Fibroblast of pulmonary artery (primary cell): ENCODE data around the gene SHROOM3.
A peak's percentile ranks its signal among the peaks of the same experiment; 100 is the strongest.
"Not testable (repeated sequence)": the region's sequence is repeated elsewhere in the genome, so short reads cannot be mapped to it uniquely, and the experiment has no call there.

Source experiments
- DNase-seq: peaks from one replicate; pipeline ENCODE4 v3.0.0-alpha.2; 2010; ENCODE audit warnings: low read depth
- H3K4me3 ChIP-seq: replicated peaks from 2 replicates; pipeline ENCODE4 v1.5.1; 2011; ENCODE audit warnings: low read depth, mild to moderate bottlenecking, control low read depth, low read length, moderate library complexity
- TF ChIP-seq, protein P1 (sequence below): IDR thresholded peaks from 2 replicates; pipeline ENCODE4 v1.5.1; 2011; ENCODE audit warnings: mild to moderate bottlenecking, control low read depth, low read length, inconsistent platforms; ENCODE audit errors: missing control alignments

Gene SHROOM3

DNA sequence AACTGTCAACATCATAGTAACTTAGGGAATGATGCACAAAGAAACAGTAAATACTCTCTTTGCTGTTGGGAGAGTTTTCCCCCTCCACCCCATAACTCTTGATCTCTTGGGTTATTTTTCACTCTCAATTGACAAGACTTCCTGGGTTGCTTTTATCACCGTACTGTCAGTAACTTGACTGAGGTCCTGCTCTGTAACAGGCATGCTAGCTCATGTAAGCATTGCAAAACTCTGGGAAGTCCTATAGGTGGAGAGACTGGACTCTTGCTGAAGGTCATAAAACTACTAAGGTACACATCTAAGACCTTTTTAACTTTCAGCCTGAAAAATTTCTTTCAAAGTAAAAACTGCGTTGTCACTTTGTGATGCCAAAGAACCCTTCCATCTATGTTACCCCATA, 10.9 kb downstream of the SHROOM3 start:
- no peak overlapping the region for H3K4me3 ChIP-seq
- DNase-seq = no peak
- TF ChIP-seq, protein P1, sequence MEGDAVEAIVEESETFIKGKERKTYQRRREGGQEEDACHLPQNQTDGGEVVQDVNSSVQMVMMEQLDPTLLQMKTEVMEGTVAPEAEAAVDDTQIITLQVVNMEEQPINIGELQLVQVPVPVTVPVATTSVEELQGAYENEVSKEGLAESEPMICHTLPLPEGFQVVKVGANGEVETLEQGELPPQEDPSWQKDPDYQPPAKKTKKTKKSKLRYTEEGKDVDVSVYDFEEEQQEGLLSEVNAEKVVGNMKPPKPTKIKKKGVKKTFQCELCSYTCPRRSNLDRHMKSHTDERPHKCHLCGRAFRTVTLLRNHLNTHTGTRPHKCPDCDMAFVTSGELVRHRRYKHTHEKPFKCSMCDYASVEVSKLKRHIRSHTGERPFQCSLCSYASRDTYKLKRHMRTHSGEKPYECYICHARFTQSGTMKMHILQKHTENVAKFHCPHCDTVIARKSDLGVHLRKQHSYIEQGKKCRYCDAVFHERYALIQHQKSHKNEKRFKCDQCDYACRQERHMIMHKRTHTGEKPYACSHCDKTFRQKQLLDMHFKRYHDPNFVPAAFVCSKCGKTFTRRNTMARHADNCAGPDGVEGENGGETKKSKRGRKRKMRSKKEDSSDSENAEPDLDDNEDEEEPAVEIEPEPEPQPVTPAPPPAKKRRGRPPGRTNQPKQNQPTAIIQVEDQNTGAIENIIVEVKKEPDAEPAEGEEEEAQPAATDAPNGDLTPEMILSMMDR = no peak

DNA sequence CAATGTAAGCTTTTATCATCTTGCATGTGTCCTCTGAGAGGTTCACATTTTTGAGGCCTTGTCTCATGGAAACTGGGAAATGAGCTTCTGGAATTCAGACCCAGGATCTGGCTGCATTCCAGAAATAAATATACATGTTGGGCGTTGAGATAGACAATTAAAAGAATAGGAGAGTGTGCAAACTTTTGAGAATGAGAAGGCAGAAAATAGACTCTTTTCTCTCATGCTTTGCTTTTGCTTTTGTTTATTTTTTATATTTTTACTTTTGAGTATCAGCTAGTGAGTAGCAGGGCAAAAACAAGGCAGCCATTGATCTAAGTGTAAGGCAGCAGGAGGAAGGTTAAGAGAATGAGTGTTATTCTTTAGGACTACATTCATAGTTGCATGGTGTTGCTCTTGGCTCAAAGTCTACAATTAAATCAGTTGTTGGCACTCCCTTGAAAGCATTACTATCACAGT, 12.4 kb downstream of the SHROOM3 start:
- DNase-seq = peak; percentile 67
- TF ChIP-seq, protein P1 = no peak
- no peak overlapping the region for H3K4me3 ChIP-seq

DNA sequence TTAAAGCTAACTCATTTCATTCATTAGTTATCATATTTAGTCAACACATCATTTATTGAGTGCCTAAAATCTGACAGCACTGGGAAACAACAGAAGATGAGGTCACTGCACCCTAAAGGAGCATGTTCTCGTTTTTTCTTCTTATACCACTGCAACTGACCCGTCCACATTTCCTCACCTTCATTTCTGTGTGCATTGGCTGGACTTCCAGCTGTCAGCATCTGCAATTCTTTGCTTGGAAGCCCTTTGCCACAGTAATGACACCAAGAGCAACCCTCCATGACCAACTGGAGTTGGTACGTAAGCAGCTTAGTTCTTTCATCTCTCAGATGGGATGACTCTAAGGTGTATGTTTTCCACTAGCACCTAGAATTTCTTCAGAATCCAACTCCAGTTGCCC, 13.2 kb downstream of the SHROOM3 start:
- no peak for DNase-seq
- TF ChIP-seq, protein P1 = no peak
- no peak overlapping the region for H3K4me3 ChIP-seq

DNA sequence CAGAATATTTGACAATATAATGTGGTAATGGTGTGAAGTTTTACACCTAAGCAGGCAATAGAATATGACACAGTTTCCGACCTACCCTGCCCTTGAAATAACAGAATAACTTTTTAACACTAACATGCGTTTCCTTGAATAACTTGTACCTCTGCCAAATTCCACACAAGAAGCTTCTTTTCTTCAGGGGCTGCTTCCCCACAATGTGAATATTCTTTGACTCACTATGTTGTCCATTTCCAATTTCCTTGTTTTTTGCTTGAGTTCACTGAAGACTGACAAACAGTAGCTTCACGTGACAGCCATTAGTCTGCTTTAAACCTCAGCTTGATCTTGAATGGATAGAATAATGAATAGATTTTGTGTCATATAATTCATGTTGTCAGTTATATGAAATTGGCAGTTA, 14.3 kb downstream of the SHROOM3 start:
- no peak overlapping the region for H3K4me3 ChIP-seq
- TF ChIP-seq, protein P1 = no peak
- DNase-seq = peak; percentile 36

DNA sequence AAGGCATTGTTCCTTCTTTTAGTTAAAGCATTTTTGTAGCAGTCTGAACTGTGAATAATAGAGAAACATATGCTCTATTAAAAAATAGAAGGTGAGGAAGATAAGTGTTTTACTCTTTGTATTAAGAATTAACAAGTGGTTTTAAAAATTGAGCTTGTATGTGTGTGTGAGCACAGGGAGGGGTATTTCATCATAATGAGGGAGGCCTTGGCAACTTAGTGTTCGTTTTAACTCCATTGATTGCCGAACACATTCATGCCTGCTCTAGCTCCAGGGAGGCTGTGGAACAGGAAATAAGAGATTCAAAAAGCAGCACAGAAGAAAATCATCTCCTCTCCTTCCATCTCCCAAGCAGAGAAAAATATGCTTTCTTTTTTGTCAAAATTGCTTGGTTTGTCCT, 14.8 kb downstream of the SHROOM3 start:
- TF ChIP-seq, protein P1 = no peak
- peak; percentile 65 for DNase-seq
- no peak overlapping the region for H3K4me3 ChIP-seq

DNA sequence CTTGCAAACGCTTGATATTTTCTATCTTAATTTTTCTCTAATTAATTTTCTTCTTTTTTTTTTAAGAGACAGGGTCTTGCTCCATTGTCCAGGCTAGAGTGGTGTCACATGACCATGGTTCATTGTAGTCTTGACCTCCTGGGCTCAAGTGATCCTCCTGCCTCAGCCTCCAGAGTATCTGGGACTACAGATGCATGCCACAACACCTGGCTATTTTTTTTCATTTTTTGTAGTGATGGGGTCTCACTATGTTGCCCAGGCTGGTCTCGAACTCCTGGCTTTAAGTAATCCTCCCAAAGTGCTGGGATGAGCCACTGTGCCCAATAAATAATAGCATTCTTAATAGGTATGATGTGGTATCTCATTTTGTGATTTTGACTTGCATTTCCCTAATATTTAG, 18.2 kb downstream of the SHROOM3 start:
- TF ChIP-seq, protein P1 = no peak
- no peak for DNase-seq
- no peak overlapping the region for H3K4me3 ChIP-seq

DNA sequence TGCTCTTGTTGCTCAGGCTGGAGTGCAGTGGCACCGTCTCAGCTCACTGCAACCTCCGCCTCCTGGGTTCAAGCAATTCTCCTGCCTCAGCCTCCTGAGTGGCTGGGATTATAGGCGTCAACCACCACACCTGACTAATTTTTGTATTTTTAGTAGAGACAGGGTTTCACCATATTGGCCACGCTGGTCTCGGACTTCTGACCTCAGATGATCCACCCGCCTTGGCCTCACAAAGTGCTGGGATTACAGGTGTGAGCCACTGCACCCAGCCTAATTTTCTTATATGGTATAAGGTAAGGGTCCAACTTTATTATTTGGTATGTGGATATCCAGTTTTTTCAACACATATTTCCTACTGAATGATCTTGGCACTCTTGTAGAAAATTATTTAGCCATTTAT, 19.0 kb downstream of the SHROOM3 start:
- DNase-seq, H3K4me3 ChIP-seq: not testable (repeated sequence)

DNA sequence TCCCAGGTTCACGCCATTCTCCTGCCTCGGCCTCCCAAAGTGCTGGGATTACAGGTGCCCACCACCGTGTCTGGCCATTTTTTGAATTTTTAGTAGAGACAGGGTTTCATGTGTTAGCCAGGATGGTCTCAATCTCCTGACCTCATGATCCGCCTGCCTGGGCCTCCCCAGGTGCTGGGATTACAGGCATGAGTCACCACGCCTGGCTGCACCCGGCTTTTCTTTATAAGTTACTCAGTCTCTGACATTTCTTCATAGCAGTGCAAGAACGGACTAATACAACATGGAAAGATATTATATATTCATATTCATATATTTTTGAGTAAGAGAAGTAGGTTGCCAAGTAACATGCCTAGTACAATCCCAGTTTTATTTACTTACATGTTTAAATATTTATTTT, 22.9 kb downstream of the SHROOM3 start:
- peak; percentile 30 for DNase-seq
- TF ChIP-seq, protein P1 = no peak
- no peak overlapping the region for H3K4me3 ChIP-seq
